GM12875 (cell line): ENCODE results near the gene UCHL5.
A peak's percentile ranks its signal among the peaks of the same experiment; 100 is the strongest.
"Not testable (repeated sequence)": the region's sequence is repeated elsewhere in the genome, so short reads cannot be mapped to it uniquely, and the experiment has no call there.

ENCODE experiments used
- H3K4me3 ChIP-seq: one replicate; pipeline ENCODE4 v1.5.1; 2011; ENCODE audit warnings: low read depth, low read length, control low read depth
- CTCF ChIP-seq: IDR thresholded peaks from 2 replicates; pipeline ENCODE4 v1.5.1; 2011; ENCODE audit warnings: low read depth, mild to moderate bottlenecking, control low read depth, inconsistent platforms, low read length, moderate library complexity, borderline replicate concordance; ENCODE audit not compliant: insufficient read depth

The UCHL5 gene

DNA sequence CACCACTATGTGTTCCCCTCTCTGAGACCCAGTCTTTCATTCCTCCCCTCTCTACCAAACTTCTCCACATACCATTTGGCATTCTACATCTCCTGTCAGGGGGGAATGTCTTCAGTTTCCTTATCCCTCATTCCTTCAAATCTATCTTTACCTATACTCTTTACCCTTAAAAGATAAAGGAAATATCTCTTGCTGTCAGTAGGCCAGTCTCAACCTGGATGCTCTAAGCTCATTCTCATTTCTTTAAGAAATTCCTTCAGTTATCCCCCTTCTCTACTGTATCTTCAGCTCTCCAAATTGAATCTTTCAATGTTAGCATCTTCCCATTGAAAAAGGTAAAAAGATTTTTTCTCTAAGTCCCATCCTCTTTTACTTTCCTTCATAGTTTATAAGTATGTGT lies 6.8 kb upstream of the UCHL5 start:
- H3K4me3 ChIP-seq: no peak overlapping the region
- TF ChIP-seq CTCF: no peak

DNA sequence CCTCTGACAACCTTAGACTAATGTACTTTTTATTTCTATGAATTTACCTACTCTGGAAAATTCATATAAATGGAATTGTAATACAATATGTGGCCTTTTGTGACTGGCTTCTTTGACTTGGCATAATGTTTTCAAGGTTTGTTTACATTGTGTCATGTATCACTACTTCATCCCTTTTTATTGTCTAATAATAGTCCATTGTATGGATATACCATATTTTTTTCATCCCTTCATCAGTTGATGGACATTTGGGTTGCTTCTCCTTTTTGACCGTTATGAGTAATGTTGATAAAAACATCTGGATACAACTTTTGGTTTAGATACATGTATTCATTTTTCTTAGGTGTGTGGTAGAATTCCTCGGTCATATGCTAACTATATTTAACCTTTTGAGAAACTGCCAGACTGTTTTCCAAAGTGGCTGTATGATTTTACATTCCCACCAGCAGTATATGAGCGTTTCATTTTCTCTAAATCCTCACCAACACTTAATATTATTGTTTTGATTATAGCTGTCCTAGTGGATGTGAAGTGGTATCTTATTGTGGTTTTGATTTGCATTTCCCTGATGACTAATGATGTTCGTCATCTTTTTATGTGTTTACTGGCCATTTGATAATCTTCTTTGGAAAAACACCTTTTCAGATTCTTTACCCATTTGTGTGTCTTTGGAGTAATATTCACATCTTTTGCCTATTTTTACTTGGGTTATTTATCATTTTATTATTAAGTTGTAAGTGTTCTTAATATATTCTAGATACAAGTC lies 3.7 kb upstream of the UCHL5 start:
- no peak overlapping the region for H3K4me3 ChIP-seq
- no peak for TF ChIP-seq CTCF

DNA sequence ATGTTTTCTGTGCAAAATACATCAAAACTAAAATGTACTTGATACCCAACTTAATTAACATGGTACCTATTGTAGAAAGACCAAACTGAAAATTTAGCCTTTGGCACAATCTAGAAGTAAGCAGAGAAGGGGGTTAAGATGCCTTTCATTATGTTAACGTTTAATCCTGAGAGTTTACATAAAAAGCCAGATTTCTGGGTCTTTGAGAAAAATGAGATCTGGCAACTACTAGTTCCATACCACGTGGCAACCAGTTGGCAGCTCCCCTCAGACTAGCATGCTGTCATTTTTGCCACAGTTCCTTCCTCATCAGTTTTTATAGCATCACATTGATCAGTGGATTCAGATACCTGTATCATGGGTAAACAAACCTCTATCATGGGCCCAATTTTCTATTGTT lies 1.8 kb upstream of the UCHL5 start:
- no peak for TF ChIP-seq CTCF
- peak overlapping the region; percentile 18 for H3K4me3 ChIP-seq

GRCh38 chr1:193060406-193060805 lies 1.2 kb upstream of the UCHL5 start:
- H3K4me3 ChIP-seq: peak overlapping the region; percentile 97
- TF ChIP-seq CTCF: no peak

GRCh38 chr1:193060115-193060403 lies 899 bp upstream of the UCHL5 start:
- peak overlapping the region; percentile 97 for H3K4me3 ChIP-seq
- TF ChIP-seq CTCF: no peak

DNA sequence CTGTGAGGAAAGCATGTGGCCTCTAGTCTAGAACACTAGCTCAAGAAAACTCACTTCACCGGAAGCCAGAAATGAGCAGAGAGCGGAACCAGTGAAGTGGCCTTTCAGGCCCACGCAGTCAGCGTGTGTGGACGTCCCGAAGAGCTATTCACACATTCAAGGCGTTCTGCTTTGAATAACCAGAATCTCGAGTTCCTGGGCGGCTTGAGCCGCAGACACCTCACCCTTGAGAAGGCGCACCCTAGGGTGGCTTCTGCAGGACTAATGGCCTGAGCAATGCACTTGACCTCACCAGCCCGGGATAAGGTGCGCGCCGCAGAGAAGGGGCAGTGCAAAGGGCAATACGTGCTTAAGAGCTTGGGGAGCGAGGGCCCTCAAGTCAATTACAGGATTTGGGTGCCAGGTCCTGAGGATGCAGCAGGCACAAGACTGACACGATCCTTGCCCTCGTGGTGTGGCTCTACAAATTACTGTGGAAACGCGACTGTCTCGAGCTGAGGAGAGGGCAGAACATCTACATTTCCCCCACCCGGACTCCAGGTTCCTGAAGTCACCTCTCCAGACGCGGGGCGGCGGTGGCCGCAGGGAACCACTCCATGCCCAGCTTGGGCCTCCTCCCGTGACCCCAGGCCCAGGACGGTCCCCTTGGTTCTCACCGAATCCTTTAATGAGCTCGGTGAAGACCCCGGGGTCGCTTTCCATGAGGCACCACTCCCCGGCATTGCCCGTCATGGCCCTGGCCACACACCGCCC lies 455 bp downstream of the UCHL5 start:
- H3K4me3 ChIP-seq: peak overlapping the region; percentile 97
- no peak for TF ChIP-seq CTCF

DNA sequence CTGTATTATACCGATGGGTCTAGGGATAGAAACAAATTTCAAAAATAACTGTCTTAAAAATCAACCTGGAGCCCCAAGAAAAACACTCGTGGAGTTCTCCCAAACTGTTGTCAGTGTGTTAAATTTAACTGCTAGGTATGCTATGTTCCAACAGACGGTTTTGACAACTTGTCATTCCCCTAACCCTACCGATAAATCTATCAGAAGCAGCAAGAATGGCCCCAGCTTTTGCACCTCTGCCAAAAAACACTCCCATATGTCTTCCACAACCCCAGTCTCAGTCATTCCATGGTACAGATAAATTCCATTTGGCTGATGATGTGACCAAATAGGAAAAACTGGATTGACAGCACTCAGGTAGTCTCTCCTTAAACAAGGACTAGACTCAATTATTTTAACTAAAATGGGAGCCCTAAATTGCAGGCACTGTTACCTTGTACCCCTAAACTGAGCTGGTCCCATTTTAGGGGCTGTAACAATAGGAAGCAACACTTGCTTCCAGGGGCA lies 4.9 kb downstream of the UCHL5 start:
- TF ChIP-seq CTCF: no peak
- no peak overlapping the region for H3K4me3 ChIP-seq

DNA sequence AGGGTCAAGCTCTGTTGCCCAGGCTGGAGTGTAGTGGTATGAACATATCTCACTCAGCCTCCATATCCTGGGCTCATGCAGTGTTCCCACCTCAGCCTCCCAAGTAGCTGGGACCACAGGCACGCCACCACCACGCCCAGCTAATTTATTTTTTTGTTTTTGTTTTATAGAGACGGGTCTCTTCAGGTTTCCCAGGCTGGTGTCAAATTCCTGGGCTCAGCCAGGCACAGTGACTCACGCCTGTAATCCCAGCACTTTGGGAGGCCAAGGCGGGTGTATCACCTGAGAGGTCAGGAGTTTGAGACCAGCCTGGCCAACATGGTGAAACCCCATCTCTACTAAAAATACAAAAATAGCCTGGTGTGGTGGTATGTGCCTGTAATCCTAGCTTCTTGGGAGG lies 10.2 kb downstream of the UCHL5 start:
- not testable (repeated sequence) for H3K4me3 ChIP-seq
